ENCODE results near the gene EPB41L5.

GRCh38 chr2:120182019-120182560, 169.2 kb downstream of the EPB41L5 start:
- TF ChIP-seq EZH2phosphoT487 (IDR thresholded peaks at IDR 0.05; ENCODE audit: low read depth, severe bottlenecking, unreplicated experiment), result no peak
- no peak for TF ChIP-seq CTCF (IDR thresholded peaks at IDR 0.05; ENCODE audit: poor library complexity)

Data from hepatocyte (in vitro differentiated cells).